Fibroblast of mammary gland (primary cell): ENCODE measurements around the gene PRICKLE2.

Experiments used
- DNase-seq: peaks from one replicate; pipeline ENCODE4 v3.0.0-alpha.2; 2010; ENCODE audit warnings: low read depth
- H3K4me3 ChIP-seq: 2 replicates; pipeline ENCODE4 v1.5.1; 2011; ENCODE audit warnings: low read depth, mild to moderate bottlenecking, low read length, moderate library complexity; ENCODE audit not compliant: control insufficient read depth
- TF ChIP-seq, protein P1 (sequence below): conservative IDR thresholded peaks from 2 replicates; pipeline ENCODE4 v1.5.1; 2011; ENCODE audit warnings: low read depth, low read length, inconsistent platforms; ENCODE audit not compliant: control insufficient read depth, insufficient read depth

Gene PRICKLE2

DNA sequence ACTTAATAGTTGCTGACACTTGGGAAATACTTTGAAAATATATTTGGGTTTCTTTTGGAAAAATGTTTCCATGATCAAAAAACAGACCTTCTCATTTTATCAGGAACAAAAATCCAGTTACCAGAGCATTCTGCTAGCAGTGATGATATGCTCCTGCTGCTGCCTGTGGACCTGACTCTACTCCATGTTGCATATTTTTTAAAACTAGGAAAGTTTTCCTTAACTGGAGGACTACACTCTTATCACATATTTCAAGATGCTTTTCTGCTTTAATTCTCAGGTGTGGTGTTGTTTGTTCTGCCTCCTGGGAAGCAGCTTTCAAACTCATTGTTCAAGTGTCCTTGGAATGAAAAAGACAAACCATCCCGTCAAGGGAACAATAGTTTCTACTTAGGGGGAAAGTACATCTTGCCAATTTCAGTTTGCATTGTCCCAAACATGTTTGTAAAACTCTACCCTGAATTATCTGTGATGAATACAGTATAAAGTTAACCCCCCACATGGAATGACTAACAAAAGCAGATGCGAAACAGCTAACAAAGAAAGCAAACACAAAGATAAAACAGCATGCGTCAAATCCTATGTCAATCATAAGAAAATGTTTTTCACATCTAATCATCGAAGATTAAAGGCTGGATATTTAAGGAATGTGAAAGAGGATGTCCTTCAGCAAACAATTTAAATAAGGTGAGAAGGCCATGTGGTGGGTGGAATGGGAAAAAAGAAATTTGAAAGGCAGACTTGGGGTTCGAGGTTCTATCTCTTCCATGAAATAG, 161.9 kb downstream of the PRICKLE2 start:
- DNase-seq: no peak
- H3K4me3 ChIP-seq: no peak overlapping the region
- TF ChIP-seq, protein P1, sequence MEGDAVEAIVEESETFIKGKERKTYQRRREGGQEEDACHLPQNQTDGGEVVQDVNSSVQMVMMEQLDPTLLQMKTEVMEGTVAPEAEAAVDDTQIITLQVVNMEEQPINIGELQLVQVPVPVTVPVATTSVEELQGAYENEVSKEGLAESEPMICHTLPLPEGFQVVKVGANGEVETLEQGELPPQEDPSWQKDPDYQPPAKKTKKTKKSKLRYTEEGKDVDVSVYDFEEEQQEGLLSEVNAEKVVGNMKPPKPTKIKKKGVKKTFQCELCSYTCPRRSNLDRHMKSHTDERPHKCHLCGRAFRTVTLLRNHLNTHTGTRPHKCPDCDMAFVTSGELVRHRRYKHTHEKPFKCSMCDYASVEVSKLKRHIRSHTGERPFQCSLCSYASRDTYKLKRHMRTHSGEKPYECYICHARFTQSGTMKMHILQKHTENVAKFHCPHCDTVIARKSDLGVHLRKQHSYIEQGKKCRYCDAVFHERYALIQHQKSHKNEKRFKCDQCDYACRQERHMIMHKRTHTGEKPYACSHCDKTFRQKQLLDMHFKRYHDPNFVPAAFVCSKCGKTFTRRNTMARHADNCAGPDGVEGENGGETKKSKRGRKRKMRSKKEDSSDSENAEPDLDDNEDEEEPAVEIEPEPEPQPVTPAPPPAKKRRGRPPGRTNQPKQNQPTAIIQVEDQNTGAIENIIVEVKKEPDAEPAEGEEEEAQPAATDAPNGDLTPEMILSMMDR: no peak

DNA sequence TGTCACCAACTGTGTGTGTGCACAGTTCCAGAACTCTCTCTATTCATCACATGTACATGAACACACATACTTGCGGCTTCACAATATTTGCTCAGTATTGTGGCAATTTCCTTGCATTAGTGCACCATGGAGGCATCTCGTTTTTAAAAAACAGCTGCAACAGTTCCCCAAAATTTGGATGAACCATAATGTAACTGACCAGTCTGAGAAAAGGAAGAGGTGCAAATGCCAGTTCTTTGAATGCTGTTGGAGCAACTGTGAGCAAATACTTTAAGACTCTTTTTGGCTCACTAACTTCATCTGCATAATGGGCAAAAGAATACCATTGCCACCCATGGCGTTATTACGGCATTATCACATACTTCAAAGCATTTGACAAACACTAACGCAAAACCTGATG, 163.6 kb downstream of the PRICKLE2 start:
- H3K4me3 ChIP-seq: no peak overlapping the region
- DNase-seq: no peak
- TF ChIP-seq, protein P1: no peak

DNA sequence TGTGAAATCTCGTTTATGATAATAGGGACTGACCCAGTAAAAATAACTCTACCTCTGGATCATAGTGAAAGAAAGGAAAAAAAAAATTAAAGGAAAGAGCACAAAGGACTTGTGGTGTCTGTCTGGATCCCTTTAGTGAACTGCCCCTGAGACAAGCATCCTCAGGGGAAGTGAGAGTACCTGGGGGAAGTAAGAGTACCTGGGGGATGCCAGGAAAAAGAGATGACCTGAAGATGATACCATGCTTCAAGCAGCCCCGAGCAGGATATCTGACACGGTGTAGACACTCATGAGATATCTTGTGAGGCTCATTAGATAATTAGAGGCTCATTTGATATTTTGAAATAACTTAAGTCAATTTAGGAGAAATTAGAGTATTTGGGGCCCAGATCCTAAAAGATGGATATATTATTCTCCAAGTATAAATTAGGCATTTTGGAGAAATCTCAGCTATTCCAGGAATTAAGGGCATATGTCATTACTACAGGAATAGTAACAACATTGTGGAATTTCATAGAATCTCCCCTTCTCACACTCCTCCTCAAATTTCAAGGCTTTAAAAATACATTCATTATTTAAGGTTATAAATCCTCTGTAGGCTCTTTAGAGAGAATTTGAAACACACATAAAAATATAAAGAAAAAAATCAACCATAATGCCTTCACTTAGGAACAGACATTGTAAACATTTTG, 165.6 kb downstream of the PRICKLE2 start:
- DNase-seq: no peak
- TF ChIP-seq, protein P1: no peak
- H3K4me3 ChIP-seq: no peak overlapping the region

DNA sequence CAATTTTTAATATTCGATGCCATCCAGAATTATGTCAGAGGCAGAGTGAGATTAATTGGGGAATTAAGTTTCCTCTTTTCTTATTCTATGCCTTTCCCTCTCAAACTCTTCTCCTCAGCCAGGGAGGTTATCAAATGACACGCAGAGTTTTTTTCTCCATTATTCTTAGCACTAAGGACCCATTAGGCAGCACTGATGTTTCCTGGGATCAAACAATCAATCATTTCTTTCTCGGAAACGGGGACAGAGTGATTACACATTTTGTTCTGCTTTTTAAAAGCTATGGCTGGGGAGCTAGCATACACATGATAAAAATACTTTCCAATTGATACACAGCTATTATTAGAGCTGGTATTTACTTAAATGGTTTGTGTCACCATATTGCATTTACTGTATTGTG, 166.7 kb downstream of the PRICKLE2 start:
- H3K4me3 ChIP-seq: no peak overlapping the region
- TF ChIP-seq, protein P1: no peak
- no peak for DNase-seq

DNA sequence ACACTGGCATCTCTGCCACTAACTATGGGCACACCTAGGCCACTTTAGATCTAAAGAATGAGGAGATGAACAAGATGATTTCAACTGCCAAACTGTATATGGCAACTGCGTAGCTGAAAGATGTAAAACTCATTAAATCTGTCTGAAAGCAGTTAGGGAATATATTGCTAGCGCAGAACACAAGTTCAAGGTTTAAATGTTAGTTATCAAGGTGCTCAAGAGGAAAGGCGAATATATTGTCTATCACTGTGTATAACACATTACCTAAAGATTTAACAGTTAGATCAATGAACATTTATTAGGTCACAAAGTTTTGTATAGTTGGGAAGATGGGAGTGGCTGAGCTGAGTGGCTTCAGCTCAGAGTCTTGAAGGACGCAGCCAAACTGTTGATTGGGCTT, 168.0 kb downstream of the PRICKLE2 start:
- TF ChIP-seq, protein P1: no peak
- DNase-seq: no peak
- H3K4me3 ChIP-seq: no peak overlapping the region

DNA sequence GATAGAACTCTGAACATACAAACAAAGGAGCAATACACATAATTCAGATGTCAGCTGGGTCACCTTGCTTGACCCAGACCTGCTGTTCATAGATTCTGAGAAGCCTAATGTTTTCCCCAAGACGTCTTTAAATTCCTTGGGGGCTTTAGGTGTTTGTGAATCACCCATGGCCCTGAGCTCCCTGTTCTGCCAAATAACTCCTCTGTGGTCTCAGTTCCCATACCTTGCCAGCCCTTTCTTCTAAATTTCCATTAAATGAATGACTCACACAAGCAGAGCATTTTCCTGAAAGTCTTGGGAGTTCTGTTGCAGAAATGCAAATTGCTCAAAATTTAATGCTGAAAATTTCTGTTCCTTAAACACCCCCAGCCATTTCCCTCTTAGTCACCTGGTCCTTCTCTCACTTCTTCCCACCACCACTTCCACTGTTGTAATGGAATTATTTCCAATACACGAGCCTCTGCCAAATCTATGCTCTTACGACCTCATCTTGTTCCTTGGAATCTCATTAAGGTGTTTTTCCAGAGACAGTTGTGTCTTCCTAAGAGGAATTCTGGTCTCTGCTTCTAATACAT, 168.6 kb downstream of the PRICKLE2 start:
- H3K4me3 ChIP-seq: no peak overlapping the region

More for the DNA sequence above, 168.6 kb downstream of the PRICKLE2 start:
- peak; percentile 85 for DNase-seq
- TF ChIP-seq, protein P1: no peak
